Sigmoid colon (tissue), 4 donors: Measurements from ENCODE around the gene PPIP5K2.

Experiments used
- CTCF ChIP-seq, 4 experiments: fragments of 450-650 bp in 3 of 4; fragments of 200-600 bp in 1 of 4; IDR thresholded peaks; one replicate each; pipeline ENCODE4 v1.5.1; 2016 to 2019; ENCODE audit warnings: antibody characterized with exemption in 4 of 4, mild to moderate bottlenecking in 3 of 4, moderate library complexity in 2 of 4
- POLR2A ChIP-seq, 2 donors: fragments of 450-650 bp; IDR thresholded peaks; one replicate each; pipeline ENCODE4 v1.6.1; 2016; ENCODE audit warnings: antibody characterized with exemption in 2 of 2, mild to moderate bottlenecking in 2 of 2, moderate library complexity in 2 of 2
- POLR2AphosphoS5 ChIP-seq, 4 donors: sonication (generic); formaldehyde crosslinking; IDR thresholded peaks; one replicate each; pipeline ENCODE4 v1.6.1; 2017; ENCODE audit warnings: antibody characterized with exemption in 4 of 4

DNA sequence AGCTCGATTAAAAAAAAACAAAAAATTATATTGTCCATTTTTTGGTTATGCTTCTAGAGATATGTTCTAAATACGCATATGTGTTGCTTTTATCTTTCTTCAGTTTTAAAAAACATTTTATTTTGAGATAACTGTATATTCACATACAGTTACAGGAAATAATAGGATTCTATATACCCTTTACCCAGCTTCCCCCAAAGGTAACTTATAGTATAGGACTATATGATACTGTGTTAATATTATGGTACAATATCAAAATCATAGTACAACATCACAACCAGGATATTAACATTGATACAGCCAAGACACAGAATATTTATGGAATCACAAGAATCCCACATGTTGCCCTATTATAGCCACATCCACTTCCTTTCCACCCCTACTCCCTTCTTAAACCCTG is 129.0 kb downstream of the PPIP5K2 start:
- no peak for TF ChIP-seq CTCF (IDR thresholded peaks at IDR 0.05)
- no peak for TF ChIP-seq POLR2A (IDR thresholded peaks at IDR 0.05)
- TF ChIP-seq POLR2AphosphoS5 (IDR thresholded peaks at IDR 0.05) = no peak
